GM21528 (cell line): ENCODE data around the gene ONECUT1.

Source experiments
- ATAC-seq: cut with Tn5 transposase; IDR thresholded peaks from one replicate; pipeline ENCODE4 v1.9.1; 2021; ENCODE audit warnings: mild to moderate bottlenecking, moderate library complexity; ENCODE audit not compliant: unreplicated experiment, low FRiP score

Gene ONECUT1

DNA sequence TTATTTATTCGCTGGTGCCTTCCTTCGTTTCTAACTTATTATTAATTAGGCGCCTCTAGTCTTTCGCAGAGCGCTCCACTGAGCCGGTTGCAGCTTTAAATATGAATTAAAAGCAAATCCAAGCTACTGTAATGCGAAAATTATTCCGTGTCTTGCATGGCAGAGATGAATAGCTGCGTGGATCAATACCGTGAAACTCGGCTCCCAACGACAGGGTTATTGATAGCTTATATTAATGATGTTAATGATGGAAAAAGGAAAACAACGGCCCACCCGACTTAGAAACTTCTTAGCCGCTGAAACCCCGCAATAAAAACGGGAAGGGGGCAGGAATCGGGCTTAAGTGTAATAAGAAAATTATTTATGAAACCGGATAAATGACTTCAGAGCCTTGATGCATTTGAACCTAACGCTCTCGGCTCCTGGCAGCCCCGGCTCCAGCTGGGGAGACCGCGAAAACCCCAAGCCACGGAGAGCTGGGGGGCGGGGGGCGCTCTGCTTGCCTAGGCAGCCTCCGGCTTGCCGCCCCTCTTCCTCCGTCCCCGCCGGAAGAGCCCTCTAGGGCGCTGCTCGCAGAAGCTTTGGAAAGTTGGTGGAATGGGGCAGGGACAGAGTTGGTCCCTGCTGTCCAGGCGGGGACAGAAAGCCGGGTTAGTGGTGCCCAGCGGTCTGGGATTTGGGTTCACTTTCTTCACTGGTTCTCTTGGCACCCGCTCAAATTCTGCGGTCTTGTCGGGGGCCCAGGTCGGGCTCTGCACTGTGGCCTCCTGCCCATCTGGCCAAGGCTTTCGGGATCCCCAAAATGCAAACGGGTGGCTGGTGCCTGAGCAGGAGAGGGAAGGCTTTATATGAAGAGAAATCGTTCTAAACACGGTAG lies 7.7 kb upstream of the ONECUT1 start:
- ATAC-seq: no peak

DNA sequence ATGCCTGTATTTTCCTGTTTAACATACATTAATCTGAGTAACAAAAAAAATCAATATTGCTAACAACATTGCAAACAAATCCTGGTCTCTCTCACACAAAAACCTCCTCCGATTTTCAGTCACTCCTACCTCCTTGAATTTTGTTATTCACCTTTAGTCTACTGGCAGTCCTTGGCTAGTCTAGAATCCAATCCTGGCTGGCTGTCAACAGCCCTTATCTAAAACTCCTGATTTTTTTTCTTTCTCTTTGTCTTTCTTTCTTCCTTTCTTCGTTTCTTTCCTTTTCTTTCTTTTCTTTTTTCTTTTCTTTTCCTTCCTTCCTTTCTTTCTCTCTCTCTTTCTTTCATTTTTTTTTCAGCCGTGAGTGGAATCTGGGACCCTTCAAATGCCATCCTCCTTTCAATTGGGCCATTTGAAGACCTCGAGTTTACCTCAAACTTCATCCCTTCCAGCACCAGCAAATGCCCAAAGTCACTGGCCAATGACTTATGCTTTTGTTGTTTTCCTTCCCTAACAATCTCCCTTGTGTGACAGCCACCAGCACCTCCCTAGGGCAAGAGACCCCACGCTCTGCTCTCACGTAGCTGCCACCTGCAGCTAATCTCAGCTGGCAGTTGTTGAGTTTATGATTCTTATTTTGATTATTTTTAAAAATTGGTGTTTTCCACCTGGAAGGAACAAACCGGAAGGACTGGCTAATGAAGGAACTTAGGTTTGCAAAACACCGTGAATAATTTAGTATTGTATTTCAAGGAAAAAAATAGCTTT lies 6.8 kb upstream of the ONECUT1 start:
- no peak for ATAC-seq

DNA sequence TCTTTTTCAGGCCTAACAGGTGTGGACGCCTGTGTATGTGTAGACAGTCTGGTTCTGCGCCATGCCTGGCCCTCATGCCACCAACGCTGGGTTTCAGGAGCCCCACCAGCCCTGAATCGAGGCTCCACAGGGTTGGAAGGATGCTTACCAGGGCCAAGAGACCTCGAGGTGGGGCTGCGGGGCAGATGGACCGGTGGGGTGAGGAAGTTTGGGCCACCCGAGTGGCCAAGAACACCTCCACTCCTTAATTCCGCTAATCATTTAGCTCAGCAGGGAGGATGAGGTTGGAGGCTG lies 6.0 kb upstream of the ONECUT1 start:
- no peak for ATAC-seq

DNA sequence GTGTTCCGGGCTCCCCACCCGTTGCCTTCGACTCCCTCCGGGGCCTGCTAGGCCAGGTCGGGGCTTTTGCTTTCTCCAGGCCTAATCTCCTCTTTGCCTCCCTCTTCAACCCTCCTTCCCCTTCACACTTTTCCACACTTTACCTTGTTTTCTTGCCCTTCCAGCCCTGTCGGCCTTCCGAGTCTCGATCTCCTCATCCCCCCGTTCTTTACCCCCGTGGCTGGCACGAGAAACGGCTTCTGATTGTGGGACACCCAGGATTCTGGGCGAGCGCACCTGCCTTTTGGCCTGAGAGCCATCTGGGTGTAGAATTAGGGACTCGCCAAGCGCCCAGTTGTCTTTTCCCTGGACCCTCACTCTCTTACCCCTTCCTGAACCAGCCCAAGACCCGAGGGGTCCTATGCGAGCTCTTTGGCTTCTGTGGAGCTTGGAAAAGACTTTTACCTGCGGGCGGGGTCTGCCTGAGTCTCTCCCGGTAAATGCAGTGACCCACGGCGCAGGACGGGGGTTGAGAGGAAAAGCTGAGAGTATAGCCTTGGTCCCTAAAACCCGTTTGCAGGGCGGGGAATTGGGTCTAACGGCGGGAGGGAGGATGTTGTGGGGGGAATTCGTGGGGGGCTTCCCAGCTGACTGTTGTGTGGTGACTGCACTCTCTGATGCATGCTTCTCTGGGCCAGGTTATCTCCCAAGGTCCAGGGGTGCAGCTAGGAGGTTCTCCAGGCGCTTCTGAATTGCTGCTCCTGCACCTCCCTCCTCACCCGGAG lies 5.5 kb upstream of the ONECUT1 start:
- no peak for ATAC-seq

DNA sequence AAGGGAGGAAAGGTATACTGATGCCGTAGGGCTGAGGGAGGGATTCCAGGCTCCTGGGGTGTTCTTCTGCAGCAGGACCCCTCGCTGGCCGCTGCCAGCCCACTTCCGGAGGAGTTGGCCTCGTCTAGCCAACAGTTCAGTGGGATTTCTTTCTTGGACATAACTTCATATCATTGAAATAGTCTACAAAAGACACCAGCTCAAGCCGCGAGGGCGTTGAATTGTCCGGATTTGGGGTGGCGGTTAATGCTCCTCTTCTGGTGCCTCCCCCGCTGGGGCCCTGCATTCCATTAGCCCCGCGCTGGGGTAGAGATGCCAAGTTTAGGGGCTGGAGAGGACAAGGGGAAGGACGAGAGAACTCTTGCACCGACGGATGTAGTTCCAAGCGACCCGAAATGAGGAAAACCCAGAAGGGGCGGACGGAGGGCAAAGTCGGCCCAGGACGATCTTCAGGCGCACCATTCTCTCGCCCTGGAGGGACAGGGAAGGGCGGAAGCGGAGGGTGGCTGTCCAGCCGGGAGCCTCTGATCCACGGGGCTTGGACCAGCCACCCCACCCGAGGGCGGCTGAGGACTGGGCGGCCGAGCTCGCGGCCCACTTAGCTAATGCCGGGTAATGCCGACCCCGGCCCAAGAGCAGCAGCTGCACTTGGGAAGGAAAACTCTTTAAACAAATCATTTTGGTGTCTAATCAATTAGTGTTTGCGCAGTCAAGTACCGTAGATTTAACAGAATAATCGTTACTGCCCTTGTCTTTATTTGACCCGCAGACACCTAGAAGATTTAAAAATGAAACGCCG lies 4.7 kb upstream of the ONECUT1 start:
- no peak for ATAC-seq

DNA sequence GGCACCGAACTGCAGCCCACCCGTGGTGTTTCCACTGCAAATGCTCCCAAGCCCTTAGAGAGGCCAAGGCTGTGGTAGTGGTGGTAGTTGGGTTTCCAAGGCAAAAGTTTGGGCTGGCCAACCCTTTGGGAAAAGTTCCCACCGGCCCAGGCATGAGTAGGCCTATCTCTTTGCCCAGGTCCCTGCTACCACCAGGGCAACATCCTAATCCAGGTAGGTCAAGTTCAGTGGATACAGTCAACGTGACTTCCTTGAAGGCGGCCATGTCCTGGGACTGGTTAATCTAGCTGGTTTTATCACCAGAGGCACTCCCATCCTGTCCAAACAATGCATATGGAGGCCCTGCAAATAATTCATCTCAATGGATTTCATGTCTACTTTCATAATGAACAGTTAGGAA lies 1.6 kb upstream of the ONECUT1 start:
- no peak for ATAC-seq

DNA sequence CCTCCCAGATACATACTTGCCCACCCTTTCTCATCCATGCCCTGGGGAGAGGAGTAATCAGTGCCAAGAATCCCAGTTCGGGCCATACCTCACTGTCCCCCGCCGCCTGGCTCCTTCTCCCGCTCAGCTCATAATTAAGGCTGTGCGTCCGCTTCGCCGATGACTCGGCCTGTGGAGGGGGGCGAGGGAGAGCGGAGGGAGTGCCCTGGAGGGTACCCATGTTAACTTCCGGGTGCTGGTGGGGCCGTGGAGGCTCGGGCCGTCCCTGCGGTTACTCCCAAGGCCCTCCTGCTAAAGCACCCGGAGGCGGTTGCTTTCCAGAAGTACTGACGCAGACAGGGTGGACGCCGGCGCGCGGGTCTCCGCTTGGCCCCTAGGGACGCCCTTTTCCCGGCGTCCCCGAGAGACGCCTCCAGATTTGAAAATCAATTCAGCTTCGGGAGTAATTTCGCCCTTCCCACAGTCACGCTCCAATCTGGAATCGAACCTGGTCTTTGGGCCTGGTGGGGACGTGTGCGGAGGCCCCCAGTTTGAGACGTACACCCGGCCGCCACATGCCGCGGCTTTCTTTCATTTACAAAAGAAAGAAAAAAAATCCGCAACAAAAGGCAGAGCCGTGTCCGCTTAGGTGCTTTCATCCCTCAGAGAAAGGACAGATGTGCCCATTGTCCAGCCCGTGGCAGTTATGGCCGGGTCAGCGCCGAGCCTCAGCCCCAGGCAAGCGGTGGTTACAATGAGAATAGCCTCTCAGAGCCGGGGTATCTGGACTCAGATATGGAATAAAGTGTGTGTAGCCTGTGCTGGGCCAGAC lies 1.0 kb upstream of the ONECUT1 start:
- no peak for ATAC-seq

DNA sequence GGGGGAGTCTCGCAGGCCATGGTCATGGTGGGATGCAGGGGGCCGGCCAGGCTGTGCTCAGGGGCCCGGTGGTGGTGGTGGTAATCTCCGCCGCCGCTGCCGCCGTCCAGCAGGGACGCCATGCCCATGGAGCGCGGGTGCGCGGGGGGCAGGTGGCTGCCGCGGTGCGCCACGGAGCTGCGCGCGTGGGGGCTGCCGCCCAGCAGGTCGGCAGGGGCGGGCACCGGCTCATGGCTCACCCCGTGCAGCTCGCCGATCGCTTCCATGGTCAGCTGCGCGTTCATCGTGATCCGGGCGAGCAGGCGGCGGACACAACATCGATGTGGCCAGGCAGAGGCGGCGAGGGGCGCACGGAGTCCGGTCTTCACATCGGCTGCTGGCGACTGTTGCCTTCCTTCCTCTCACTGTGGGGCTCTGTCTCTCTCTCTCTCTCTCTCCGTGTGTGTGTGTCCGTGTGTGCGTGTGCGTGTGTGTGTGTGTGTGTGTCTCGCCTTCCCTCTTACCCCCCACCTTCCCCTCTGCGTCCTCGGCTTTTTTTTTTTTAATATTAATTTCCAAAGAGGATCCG lies 451 bp downstream of the ONECUT1 start:
- ATAC-seq: peak; percentile 17

DNA sequence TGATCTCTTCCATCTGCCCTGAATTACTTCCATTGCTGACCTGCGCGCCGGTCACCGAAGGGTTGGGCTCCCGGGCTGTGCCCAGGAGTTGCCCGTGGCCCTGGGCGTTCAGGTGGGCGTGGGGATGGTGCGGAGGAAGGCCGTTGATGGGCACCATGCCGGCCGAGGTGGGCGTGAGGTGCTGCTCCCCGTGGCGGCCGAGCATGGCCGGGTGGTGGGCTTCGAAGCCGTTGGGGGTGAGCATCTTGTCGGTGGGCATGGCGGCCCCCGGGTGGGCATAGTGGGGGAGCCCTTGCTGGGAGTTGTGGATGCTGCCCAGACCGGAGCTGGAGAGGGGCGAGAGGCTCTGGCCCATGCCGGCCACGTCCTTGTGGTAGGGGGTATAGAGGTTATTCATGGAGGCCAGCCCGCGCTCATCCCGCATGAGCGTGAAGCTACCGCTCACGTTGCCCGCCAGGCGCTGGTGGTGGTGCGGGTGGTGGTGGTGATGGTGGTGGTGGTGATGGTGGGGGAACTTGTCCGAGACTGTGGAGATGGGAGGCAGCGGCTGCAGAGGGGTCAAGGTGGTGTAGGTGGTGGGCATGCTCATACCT lies 1.0 kb downstream of the ONECUT1 start:
- ATAC-seq: no peak

DNA sequence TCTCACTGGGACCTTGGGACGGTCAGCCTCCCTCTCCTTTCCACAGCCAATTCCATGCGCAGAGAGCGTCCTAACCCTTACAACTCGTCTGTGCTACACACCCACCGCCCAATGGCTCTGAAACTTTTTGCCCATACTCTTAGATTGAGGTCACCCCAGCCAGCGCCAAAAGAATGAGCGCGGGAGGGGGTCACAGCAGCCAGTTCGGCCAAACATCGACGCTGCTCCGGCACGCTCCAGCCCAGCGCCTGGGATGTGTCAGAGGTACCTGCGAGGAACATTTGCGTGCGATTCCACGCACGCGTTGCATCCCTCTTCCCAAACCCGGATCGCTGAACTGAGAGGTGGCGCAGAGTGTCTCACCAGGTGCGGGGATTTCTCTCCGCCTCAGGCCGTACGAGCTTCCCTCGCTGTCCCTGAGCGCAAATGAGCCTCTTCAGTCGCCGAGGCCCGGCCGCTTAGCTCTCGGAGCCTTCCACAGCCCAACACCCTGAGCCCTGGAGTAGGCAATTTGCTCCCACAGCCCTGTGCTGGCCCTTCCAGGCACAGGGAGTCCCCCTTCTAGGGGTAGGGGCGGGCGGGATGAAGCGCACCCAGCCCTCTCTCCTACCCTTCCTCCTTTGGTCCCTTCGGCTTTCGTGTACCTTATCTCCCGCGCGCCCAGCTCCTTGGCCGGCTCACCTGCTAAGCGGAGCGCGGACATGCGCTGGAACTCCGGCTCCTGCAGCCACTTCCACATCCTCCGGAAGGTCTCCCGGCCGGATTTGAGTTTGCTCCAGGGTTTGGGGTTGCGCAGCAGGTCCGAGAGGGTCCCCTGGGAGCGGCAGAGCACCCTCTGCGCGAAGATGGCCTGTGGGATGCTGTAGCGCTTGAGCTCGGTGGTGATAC lies 1.8 kb downstream of the ONECUT1 start:
- no peak for ATAC-seq

DNA sequence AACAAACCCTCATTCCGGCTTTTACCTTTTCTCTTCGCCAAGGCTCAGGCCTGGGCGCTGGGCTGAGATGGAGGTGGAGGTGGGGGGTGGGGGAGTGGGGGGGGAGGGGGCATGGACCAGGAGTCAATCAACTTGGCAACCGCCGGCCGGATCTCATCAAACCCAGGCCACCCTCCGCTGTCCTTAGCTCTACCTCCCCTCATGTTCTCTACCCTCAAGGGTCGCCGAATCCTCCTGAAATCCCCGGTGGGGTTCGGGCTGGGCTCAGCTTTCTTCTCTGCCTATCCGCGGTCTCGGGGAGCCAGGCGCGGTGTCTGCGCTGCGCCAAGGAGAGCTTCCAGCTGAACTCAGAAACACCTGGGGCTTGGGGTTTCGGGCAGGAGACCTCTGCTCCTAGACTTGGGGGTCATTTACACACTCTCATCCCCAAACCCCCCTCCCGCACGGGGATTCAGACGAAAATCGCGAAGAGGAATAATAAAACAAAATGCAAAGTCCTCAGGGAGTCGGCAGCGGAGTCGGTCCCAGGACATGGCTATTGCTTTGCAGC lies 2.5 kb downstream of the ONECUT1 start:
- no peak for ATAC-seq

DNA sequence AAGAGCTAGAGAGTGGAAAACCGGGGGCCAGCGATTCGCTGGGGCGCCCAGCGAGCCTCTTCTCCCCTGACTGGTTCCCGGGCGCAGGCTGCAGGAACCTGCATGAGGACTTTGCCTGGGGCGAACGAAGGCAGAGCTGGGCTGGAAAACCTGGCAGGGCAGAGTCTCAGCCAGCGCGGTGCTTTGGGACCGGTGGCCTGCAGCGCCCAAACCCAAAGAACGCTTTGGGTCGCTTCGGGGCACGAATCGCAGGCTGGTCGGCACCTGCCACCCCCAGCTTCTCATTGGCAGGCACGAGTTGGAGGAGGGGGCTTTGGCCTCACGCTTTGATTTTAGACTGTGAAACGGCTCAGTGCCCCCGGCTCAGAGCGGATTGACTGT lies 3.0 kb downstream of the ONECUT1 start:
- no peak for ATAC-seq

DNA sequence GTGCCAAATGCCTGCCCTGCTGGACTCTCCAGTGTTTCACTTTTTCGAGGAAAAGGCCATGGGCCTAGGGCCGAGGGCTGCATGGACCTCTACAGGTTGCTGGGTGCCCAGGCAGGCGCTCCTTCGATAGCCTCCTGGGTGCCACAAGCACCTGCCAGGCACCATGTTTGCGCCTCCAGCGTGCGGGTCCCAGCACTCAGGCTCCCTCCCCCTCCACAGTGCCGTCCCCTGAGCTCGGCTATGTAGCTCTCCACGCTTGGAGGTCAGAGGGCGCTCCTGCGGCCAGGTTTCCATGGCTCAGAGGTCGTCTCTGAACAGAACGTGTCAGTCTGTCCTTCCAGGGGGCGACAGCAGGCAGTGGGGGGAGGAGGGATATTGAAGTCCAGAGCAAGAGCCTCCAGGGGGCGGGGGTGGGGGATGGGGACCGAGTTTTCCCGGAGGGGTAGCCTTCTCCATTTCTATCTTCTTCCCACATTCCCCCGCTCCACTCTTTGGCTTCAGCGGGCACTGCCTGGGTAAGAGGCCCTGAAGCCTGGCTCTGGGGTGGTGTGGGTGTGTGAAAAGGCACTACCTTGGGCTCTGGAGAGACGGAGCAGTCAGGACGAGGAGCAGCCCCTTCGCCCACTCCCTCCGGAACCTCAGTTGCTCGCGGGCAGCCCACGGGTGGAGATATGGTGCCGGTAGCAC lies 3.6 kb downstream of the ONECUT1 start:
- ATAC-seq: no peak

DNA sequence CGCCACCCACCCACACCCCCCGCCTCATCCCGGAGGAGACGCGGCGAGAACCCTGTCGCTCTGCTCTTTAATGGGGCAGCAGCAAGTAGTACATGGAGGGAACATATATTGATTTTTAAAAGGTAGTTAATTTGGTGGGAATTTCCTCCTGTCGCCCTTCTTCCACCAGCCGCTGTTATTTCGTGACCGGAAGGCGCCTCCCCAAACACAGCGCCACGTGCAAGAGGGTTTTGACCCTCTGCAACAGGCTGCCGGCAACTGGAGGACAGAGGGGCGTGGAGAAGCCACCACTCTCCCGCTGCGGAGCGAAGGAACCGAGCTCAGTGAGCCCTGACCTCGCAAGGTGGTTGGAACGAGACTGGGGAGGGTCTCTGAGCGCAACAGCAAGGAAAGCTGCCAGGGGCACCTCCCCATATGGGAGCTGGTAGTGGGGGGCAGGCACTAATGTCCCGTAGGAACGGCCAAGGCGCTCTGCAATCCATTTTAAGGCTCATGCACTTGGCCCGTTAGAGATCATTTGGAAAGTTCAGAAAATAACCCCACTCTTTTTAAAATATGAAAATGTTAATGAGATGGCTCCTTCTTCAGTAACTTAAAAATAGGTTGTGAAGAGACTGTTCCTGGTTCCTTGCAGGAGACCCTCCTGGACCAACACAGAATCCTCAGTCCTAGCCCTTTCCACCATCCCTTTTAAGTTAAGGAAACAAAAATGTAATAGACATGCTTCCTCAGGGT lies 4.3 kb downstream of the ONECUT1 start:
- ATAC-seq: no peak

DNA sequence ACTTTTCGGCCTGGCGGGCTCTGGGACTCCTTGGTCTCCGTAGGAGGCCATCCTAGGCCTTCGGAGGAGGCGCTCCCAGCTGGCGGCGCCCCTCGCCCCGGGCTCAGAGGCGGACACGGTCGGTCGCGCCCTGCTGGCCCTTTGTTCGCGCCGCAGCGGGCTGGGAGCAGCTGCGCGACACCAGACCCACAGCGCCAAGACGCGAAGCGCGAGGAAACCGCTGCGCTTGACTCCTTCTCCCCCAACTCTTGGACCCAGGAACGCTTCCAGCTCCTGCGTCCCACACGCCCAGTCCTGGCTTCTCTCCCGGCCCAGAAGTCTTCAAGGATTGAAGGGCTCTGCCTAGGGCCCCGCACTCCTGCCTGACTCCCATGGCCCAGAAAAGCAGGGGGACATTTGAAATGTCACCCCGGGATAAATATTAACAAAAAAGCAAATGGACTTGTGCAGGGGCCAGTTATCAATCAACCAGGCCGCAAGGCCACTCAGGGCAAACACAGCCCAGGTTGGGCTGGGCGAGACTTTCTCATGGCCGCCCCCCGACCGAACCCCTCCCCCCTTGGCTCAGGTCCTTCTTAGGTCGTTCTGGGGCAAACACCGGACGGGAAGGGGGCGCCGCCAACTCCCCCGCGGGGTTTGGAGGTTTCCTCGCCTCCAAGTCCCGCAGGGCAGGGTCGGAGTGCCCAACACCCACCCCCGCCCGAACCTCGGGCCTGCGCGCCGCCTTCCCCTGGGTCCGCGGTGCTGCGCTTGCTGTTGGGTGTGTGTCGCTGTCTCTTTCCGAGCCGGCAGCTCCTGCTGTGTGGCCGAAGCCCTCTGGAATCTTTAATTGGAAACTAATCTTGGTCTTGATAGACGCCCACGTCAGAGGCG lies 5.1 kb downstream of the ONECUT1 start:
- no peak for ATAC-seq
